Fibroblast of lung (primary cell): ENCODE data around the gene KSR2.

ENCODE experiments used
- CTCF ChIP-seq, 2 donors: IDR thresholded peaks in 1 of 2; conservative IDR thresholded peaks in 1 of 2; 1 replicate in 1 of 2; 2 replicates in 1 of 2; pipeline ENCODE4 v1.5.1; 2011 to 2012; ENCODE audit warnings: low read length in 2 of 2, control low read depth in 1 of 2, inconsistent platforms in 1 of 2, low read depth in 1 of 2, mild to moderate bottlenecking in 1 of 2
- EZH2 ChIP-seq: IDR thresholded peaks from 2 replicates; pipeline ENCODE4 v1.5.1; 2012; ENCODE audit warnings: low read length, control low read depth, mild to moderate bottlenecking; ENCODE audit errors: missing control alignments

DNA sequence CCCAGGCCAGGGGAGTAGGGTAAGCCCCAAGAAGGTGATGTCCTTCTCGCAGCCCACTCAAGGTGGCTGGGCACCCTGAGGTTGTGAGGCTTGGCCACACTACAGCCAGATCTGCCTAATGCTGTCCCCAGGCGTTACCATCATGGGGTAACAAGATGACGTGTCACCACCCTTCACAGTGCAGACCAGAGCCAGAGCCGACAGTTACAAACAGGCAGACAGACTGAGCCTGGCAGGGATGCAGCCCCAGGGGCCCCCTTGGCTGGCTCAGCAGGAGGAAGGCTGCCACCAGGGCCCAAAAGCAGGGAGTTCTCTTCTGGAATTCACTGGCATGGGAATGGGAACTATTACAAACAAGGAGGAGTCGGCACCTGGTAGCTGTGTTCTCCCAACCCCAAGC, 304.6 kb downstream of the KSR2 start:
- TF ChIP-seq CTCF (conservative IDR thresholded peaks at IDR 0.05 in 1 of 2, IDR thresholded peaks at IDR 0.05 in 1 of 2; ENCODE audit: low read depth in 1 of 2, low read length in 2 of 2) (no peak), EZH2 (no peak)
